Esophagus muscularis mucosa (tissue), 4 donors: ENCODE results near the gene KIF21A.

ENCODE experiments used
- CTCF ChIP-seq, 3 experiments: fragments of 200-600 bp in 2 of 3; fragments of 450-650 bp in 1 of 3; sonication (generic) in 2 of 3; IDR thresholded peaks; one replicate each; pipeline ENCODE4 v1.5.1; 2017 to 2019; ENCODE audit warnings: antibody characterized with exemption in 3 of 3, mild to moderate bottlenecking in 2 of 3, moderate library complexity in 1 of 3
- EP300 ChIP-seq: sonication (generic); formaldehyde crosslinking; IDR thresholded peaks from one replicate; pipeline ENCODE4 v1.6.1; 2017; ENCODE audit warnings: antibody characterized with exemption
- POLR2A ChIP-seq: fragments of 450-650 bp; IDR thresholded peaks from one replicate; pipeline ENCODE4 v1.6.1; 2017; ENCODE audit warnings: antibody characterized with exemption, moderate library complexity, mild to moderate bottlenecking, low read depth
- POLR2AphosphoS5 ChIP-seq, 2 donors: sonication (generic); formaldehyde crosslinking; IDR thresholded peaks; one replicate each; pipeline ENCODE4 v1.6.1; 2017; ENCODE audit warnings: antibody characterized with exemption in 2 of 2

GRCh38 chr12:39277416-39277815 is 165.5 kb downstream of the KIF21A start:
- TF ChIP-seq CTCF (IDR thresholded peaks at IDR 0.05) (no peak), POLR2AphosphoS5 (IDR thresholded peaks at IDR 0.05) (no peak), EP300 (no peak), POLR2A (no peak)
